GM20000 (cell line): ENCODE measurements around the gene ARSJ.

Source experiments
- DNase-seq: peaks from one replicate; pipeline ENCODE4 v3.0.0; 2012; ENCODE audit warnings: low spot score
- TF ChIP-seq, protein P1 (sequence below): IDR thresholded peaks from 2 replicates; pipeline ENCODE4 v1.5.1; 2012; ENCODE audit warnings: mild to moderate bottlenecking, control low read depth; ENCODE audit errors: extremely low read depth, missing control alignments

The ARSJ gene

GRCh38 chr4:113979148-113979904 is at the start of gene ARSJ:
Gene ARSJ (minus strand): TSS chr4:113979647. CDS start chr4:113978834, 813 bp downstream.
- TF ChIP-seq, protein P1, sequence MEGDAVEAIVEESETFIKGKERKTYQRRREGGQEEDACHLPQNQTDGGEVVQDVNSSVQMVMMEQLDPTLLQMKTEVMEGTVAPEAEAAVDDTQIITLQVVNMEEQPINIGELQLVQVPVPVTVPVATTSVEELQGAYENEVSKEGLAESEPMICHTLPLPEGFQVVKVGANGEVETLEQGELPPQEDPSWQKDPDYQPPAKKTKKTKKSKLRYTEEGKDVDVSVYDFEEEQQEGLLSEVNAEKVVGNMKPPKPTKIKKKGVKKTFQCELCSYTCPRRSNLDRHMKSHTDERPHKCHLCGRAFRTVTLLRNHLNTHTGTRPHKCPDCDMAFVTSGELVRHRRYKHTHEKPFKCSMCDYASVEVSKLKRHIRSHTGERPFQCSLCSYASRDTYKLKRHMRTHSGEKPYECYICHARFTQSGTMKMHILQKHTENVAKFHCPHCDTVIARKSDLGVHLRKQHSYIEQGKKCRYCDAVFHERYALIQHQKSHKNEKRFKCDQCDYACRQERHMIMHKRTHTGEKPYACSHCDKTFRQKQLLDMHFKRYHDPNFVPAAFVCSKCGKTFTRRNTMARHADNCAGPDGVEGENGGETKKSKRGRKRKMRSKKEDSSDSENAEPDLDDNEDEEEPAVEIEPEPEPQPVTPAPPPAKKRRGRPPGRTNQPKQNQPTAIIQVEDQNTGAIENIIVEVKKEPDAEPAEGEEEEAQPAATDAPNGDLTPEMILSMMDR = no peak
- DNase-seq = no peak

DNA sequence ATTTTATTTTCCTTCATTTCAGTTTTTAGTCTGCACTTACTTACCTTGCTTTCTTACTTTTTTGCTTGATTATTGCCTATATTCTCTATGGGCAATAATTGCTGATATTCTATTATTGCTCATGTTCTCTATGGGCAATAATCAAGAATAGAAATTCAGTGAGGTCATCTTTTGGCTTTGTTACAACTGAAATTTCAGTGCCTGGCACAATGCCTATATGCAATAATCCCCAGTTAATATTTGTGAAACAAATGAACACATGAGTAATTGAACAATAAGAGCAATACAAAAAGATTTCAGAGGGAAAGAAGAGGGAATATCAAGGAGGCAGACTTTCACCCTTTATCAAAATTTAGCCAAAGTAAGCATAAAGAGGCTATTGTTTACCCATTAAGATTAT is 48.6 kb upstream of the ARSJ start:
- TF ChIP-seq, protein P1 = no peak

GRCh38 chr4:114027596-114027995 is 48.1 kb upstream of the ARSJ start:
- TF ChIP-seq, protein P1 = no peak
- DNase-seq = no peak

More for the DNA sequence above, 48.6 kb upstream of the ARSJ start:
- no peak for DNase-seq

DNA sequence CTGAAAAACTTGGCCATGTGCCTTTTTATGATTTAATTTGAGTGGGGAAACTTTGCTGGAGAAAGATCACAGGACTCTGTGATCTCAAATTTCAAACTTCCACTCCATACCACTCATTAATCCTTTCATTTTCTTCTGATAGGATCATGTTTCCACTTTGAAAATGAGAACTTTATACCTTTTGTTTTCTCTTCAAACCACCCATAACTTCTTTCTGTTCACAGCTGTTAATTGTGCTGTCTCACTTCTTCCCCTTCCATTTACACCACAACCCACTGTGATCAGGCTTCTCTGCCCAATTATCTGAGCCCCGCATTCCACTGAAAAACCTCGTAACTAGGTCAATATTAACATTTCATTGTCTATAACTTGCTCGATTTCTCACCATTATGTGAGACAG is 47.0 kb upstream of the ARSJ start:
- no peak for DNase-seq
- TF ChIP-seq, protein P1 = no peak

GRCh38 chr4:114025176-114025777 is 45.8 kb upstream of the ARSJ start:
- TF ChIP-seq, protein P1 = no peak
- no peak for DNase-seq

GRCh38 chr4:114021451-114021850 is 42.0 kb upstream of the ARSJ start:
- DNase-seq = no peak
- TF ChIP-seq, protein P1 = no peak

DNA sequence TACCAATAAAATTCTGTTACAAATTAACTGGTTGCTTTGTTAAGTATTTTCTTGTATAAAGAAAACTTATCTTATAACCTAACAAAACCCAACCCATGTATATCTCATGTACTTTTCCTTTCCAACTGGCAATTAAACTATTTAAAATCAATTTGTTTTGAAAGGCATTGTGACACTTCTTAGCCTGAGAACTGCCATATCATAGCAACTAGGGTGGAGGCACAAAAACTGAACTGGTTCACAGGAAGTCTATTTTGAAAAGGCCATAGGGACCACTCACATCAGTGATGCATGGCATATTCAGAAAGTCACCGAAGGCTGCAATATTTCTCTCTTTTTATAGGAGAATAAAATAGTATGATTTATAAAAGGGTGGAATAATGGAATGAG is 40.5 kb upstream of the ARSJ start:
- no peak for DNase-seq
- TF ChIP-seq, protein P1 = no peak
